Neural progenitor cell (in vitro differentiated cells): ENCODE data around the gene RASGRF1. TPM values are rescaled to one million over a fixed set of nuclear protein-coding genes. Genes with fewer than 3 reads are reported as not detected.

Experiments
- DNase-seq: peaks from one replicate; pipeline ENCODE4 v3.0.0-alpha.2; 2016; ENCODE audit warnings: low spot score
- H2AFZ ChIP-seq: fragments of 200-600 bp; sonication (generic); replicated peaks from 2 replicates; pipeline ENCODE4 v1.6.1; 2016; ENCODE audit warnings: antibody characterized with exemption
- H3F3A ChIP-seq: fragments of 200-600 bp; sonication (generic); 2 replicates; pipeline ENCODE4 v1.6.1; 2016; ENCODE audit warnings: antibody characterized with exemption, low read depth
- H3K27ac ChIP-seq: fragments of 200-600 bp; sonication (generic); 2 replicates; pipeline ENCODE4 v1.5.1; 2016; ENCODE audit warnings: mild to moderate bottlenecking
- H3K27me3 ChIP-seq: fragments of 200-600 bp; sonication (generic); 2 replicates; pipeline ENCODE4 v1.6.1; 2016; ENCODE audit warnings: mild to moderate bottlenecking, moderate library complexity
- H3K36me3 ChIP-seq: fragments of 200-600 bp; sonication (generic); 2 replicates; pipeline ENCODE4 v1.5.1; 2016
- H3K4me1 ChIP-seq: fragments of 200-600 bp; sonication (generic); 2 replicates; pipeline ENCODE4 v1.6.1; 2016; ENCODE audit warnings: mixed run types
- H3K4me2 ChIP-seq: fragments of 200-600 bp; sonication (generic); 2 replicates; pipeline ENCODE4 v1.6.1; 2016
- H3K4me3 ChIP-seq: fragments of 200-600 bp; sonication (generic); 2 replicates; pipeline ENCODE4 v1.5.1; 2016
- H3K79me2 ChIP-seq: fragments of 200-600 bp; sonication (generic); 2 replicates; pipeline ENCODE4 v1.6.1; 2016; ENCODE audit warnings: low read depth
- H3K9ac ChIP-seq: fragments of 200-600 bp; sonication (generic); 2 replicates; pipeline ENCODE4 v1.6.1; 2016
- H3K9me3 ChIP-seq: fragments of 200-600 bp; sonication (generic); 2 replicates; pipeline ENCODE4 v1.5.1; 2016; ENCODE audit warnings: low read depth
- H4K20me1 ChIP-seq: fragments of 200-600 bp; sonication (generic); 2 replicates; pipeline ENCODE4 v1.6.1; 2016; ENCODE audit warnings: low read depth
- H3K27ac Mint-ChIP-seq: 3 replicates; pipeline ENCODE4 v1.8.0; 2021; ENCODE audit warnings: mixed read lengths
- H3K27me3 Mint-ChIP-seq: 2 replicates; pipeline ENCODE4 v1.8.0; 2022; ENCODE audit warnings: low read depth, mild to moderate bottlenecking, inconsistent platforms, moderate library complexity, mixed read lengths; ENCODE audit not compliant: insufficient read depth
- H3K36me3 Mint-ChIP-seq: 3 replicates; pipeline ENCODE4 v1.8.0; 2021; ENCODE audit warnings: mixed read lengths
- H3K4me1 Mint-ChIP-seq: 3 replicates; pipeline ENCODE4 v1.8.0; 2021; ENCODE audit warnings: mixed read lengths
- H3K4me3 Mint-ChIP-seq: 3 replicates; pipeline ENCODE4 v1.8.0; 2021; ENCODE audit warnings: mild to moderate bottlenecking, moderate library complexity, mixed read lengths
- H3K9me3 Mint-ChIP-seq: 3 replicates; pipeline ENCODE4 v1.8.0; 2020; ENCODE audit warnings: mixed read lengths
- EZH2 ChIP-seq: fragments of 200-600 bp; sonication (generic); IDR thresholded peaks from 2 replicates; pipeline ENCODE4 v1.6.1; 2017; ENCODE audit warnings: antibody characterized with exemption, mild to moderate bottlenecking, moderate library complexity
- EZH2phosphoT487 ChIP-seq: fragments of 200-600 bp; sonication (generic); IDR thresholded peaks from 2 replicates; pipeline ENCODE4 v1.6.1; 2017; ENCODE audit warnings: antibody characterized with exemption
- total RNA-seq: library from RNA; depleted of rRNA; stranded (reverse); fragments of >200 nt; gene quantifications from 2 replicates; pipeline ENCODE4 v1.2.3, GENCODE V29; 2015; ENCODE audit warnings: low replicate concordance
- TF ChIP-seq, protein P1 (sequence below): fragments of 200-600 bp; sonication (generic); IDR thresholded peaks from 2 replicates; pipeline ENCODE4 v1.5.1; 2017; ENCODE audit warnings: antibody characterized with exemption, mild to moderate bottlenecking

Gene RASGRF1
- total RNA-seq, 1 donor from 2014 or later: 0.22 TPM

GRCh38 chr15:78960308-78960707, 130.3 kb downstream of the RASGRF1 start:
- Histone ChIP-seq H3F3A (no peaks in the 10 kb centered on the region), H3K9me3 (no peaks in the 10 kb centered on the region), H3K27ac (no peak overlapping the region), H3K27me3 (no peaks in the 10 kb centered on the region), H3K9ac (no peak overlapping the region), H3K4me2 (no peak overlapping the region), H3K4me1 (no peaks in the 10 kb centered on the region), H2AFZ (no peak overlapping the region), H3K4me3 (no peak overlapping the region), H3K36me3 (no peaks in the 10 kb centered on the region), H4K20me1 (no peaks in the 10 kb centered on the region), H3K79me2 (no peaks in the 10 kb centered on the region)
- TF ChIP-seq EZH2phosphoT487 (no peak), EZH2 (no peak)
- TF ChIP-seq, protein P1, sequence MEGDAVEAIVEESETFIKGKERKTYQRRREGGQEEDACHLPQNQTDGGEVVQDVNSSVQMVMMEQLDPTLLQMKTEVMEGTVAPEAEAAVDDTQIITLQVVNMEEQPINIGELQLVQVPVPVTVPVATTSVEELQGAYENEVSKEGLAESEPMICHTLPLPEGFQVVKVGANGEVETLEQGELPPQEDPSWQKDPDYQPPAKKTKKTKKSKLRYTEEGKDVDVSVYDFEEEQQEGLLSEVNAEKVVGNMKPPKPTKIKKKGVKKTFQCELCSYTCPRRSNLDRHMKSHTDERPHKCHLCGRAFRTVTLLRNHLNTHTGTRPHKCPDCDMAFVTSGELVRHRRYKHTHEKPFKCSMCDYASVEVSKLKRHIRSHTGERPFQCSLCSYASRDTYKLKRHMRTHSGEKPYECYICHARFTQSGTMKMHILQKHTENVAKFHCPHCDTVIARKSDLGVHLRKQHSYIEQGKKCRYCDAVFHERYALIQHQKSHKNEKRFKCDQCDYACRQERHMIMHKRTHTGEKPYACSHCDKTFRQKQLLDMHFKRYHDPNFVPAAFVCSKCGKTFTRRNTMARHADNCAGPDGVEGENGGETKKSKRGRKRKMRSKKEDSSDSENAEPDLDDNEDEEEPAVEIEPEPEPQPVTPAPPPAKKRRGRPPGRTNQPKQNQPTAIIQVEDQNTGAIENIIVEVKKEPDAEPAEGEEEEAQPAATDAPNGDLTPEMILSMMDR: no peak
- Mint-ChIP-seq H3K4me1 (peaks cover 2% of the 10 kb centered on the region), H3K9me3 (no peaks in the 10 kb centered on the region), H3K36me3 (no peaks in the 10 kb centered on the region), H3K4me3 (no peak overlapping the region), H3K27me3 (peaks cover 4% of the 10 kb centered on the region), H3K27ac (no peak overlapping the region)
- DNase-seq: no peak

- Mint-ChIP-seq H3K36me3 (no peaks in the 10 kb centered on the region), H3K9me3 (no peaks in the 10 kb centered on the region), H3K4me1 (peaks cover 2% of the 10 kb centered on the region), H3K4me3 (no peak overlapping the region), H3K27ac (no peak overlapping the region), H3K27me3 (peaks cover 4% of the 10 kb centered on the region)
- no peaks in the 10 kb centered on the region for H3K4me1 ChIP-seq
- H3K27me3 ChIP-seq: no peaks in the 10 kb centered on the region
- TF ChIP-seq EZH2: no peak
- no peak for TF ChIP-seq EZH2phosphoT487
- TF ChIP-seq, protein P1: no peak
- H3K79me2 ChIP-seq: no peaks in the 10 kb centered on the region
- H4K20me1 ChIP-seq: no peaks in the 10 kb centered on the region
- no peak overlapping the region for H2AFZ ChIP-seq
- DNase-seq: no peak
- no peak overlapping the region for H3K4me2 ChIP-seq
- no peaks in the 10 kb centered on the region for H3K9me3 ChIP-seq
- no peak overlapping the region for H3K27ac ChIP-seq
- no peak overlapping the region for H3K9ac ChIP-seq
- H3F3A ChIP-seq: no peaks in the 10 kb centered on the region
- no peaks in the 10 kb centered on the region for H3K36me3 ChIP-seq
- H3K4me3 ChIP-seq: no peak overlapping the region
Observed at GRCh38 chr15:78959360-78959759, 131.2 kb downstream of the RASGRF1 start.

GRCh38 chr15:78957416-78958093, 133.0 kb downstream of the RASGRF1 start:
- Mint-ChIP-seq H3K27ac (no peak overlapping the region), H3K4me3 (no peak overlapping the region), H3K36me3 (no peaks in the 10 kb centered on the region), H3K9me3 (no peaks in the 10 kb centered on the region), H3K27me3 (peaks cover 4% of the 10 kb centered on the region), H3K4me1 (peaks cover 2% of the 10 kb centered on the region)
- Histone ChIP-seq H3F3A (no peaks in the 10 kb centered on the region), H3K9me3 (no peaks in the 10 kb centered on the region), H3K27me3 (no peaks in the 10 kb centered on the region), H3K27ac (no peak overlapping the region), H3K4me1 (no peaks in the 10 kb centered on the region), H3K36me3 (no peaks in the 10 kb centered on the region), H3K9ac (no peak overlapping the region), H3K4me2 (no peak overlapping the region), H2AFZ (no peak overlapping the region), H3K79me2 (no peaks in the 10 kb centered on the region), H3K4me3 (no peak overlapping the region), H4K20me1 (no peaks in the 10 kb centered on the region)
- DNase-seq: no peak
- no peak for TF ChIP-seq EZH2phosphoT487
- TF ChIP-seq EZH2: no peak
- TF ChIP-seq, protein P1: no peak
